ENCODE data around the gene C1GALT1C1L.
"Not testable (repeated sequence)": the region's sequence is repeated elsewhere in the genome, so short reads cannot be mapped to it uniquely, and the experiment has no call there.

C1GALT1C1L gene

DNA sequence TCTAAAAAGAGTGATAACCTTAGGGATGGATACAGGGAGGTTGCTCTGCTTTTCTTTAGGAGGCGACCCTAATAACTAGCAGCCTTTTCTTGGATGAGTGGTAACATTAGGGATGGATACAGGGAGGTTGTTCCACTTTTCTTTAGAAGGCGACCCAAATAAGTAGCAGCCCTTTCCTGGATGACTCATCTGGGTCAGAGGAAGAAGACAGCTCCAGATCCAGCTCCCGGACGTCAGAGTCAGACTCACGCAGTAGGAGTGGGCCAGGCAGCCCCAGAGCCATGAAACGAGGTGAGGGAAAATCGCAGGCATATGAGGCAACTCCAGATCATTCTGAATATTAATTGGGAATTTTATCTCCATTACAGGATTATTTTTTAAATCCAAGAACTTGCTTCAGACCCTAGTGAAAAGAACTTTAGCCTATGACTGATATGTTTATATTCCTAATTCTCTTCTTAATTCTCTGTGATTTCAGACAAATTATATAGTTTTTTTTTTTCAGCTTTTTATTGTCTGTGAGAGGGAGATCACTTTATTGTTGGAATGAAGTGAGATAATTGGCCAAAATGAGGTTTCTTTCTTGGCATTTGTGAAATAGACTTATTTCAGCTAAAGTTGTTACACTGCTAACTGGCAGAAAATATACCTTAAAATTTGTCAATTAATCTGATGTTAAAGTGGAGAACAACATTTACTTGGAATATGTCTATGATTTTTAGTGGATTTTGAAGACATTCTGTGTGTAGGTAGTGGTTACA, 31.2 kb upstream of the C1GALT1C1L start:
- no peaks in the 10 kb centered on the region for H3K27me3 ChIP-seq (ENCODE audit: control insufficient read depth, insufficient read depth, low read length)
- no peaks in the 10 kb centered on the region for H3K9me3 ChIP-seq (replicated peaks; ENCODE audit: low read length)
- no peak overlapping the region for H3K4me2 ChIP-seq (ENCODE audit: low read length)
- no peaks in the 10 kb centered on the region for H3K36me3 ChIP-seq (ENCODE audit: insufficient read depth, low read length)
- H3K9ac ChIP-seq (ENCODE audit: low read depth, low read length): no peak overlapping the region
- H3K4me1 ChIP-seq (ENCODE audit: control insufficient read depth, insufficient read depth, low read length): peaks cover 17% of the 10 kb centered on the region
- no peak overlapping the region for H3K4me3 ChIP-seq (ENCODE audit: low read length)

DNA sequence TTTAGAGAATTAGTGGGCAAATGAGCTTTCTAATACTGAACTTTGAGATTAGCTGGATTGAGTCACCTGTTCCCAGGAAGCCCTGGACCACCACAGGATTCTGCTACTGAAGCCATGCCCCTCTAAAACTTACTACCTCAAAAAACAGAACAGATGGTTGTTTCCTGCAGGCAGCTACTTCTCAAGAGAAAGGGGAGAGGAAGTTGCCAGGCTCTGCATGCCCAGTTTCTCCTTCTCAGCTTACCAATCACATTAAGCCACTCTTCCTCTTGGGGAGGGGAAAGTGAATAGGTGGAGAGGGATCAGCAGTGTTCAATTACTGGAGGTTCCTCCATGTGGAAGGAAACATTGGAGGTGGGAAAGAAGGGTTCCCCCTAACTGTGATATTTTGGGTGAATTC, 24.9 kb upstream of the C1GALT1C1L start:
- H3K9me3 ChIP-seq (replicated peaks; ENCODE audit: low read length): no peaks in the 10 kb centered on the region
- no peaks in the 10 kb centered on the region for H3K36me3 ChIP-seq (ENCODE audit: insufficient read depth, low read length)
- H3K4me2 ChIP-seq (ENCODE audit: low read length): no peak overlapping the region
- H3K4me1 ChIP-seq (ENCODE audit: control insufficient read depth, insufficient read depth, low read length): no peaks in the 10 kb centered on the region
- no peak overlapping the region for H3K9ac ChIP-seq (ENCODE audit: low read depth, low read length)
- no peaks in the 10 kb centered on the region for H3K27me3 ChIP-seq (ENCODE audit: control insufficient read depth, insufficient read depth, low read length)
- no peak overlapping the region for H3K4me3 ChIP-seq (ENCODE audit: low read length)

DNA sequence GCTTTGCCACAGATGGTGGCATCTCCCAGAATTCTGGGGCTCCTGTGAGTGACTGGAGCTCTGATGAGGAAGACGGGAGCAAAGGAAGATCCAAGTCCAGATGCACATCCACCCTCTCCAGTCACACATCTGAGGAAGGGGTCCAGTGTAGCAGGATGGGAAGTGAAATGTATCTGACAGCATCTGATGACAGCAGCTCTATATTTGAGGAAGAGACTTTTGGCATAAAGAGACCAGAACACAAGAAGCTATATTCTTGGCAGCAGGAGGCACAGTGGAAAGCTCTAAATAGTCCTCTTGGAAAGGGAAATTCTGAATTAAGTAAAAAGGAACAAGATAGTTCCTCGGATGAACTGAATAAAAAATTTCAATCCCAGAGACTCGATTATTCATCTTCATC, 23.5 kb upstream of the C1GALT1C1L start:
- Histone ChIP-seq H3K9ac (ENCODE audit: low read depth, low read length) (no peak overlapping the region), H3K4me1 (ENCODE audit: control insufficient read depth, insufficient read depth, low read length) (no peaks in the 10 kb centered on the region), H3K4me2 (ENCODE audit: low read length) (no peak overlapping the region), H3K27me3 (ENCODE audit: control insufficient read depth, insufficient read depth, low read length) (no peaks in the 10 kb centered on the region), H3K9me3 (replicated peaks; ENCODE audit: low read length) (no peaks in the 10 kb centered on the region), H3K4me3 (ENCODE audit: low read length) (no peak overlapping the region), H3K36me3 (ENCODE audit: insufficient read depth, low read length) (no peaks in the 10 kb centered on the region)

DNA sequence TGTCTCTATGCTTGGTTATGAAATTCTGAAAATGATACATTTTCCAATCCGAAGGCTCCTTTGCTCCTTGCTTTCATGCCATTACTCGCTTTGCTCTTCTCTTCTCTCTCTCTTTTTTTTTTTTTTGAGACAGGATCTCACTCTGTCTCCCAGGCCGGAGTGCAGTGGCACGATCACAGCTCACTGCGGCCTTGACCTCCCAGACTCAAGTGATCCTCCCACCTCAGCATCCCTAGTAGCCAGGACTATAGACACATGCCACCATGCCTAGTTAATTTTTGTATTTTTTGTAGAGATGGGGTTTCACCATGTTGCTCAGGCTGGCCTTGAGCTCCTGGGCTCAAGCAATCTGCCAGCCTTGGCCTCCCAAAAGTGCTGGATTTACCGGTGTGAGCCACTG, 21.9 kb upstream of the C1GALT1C1L start:
- H3K36me3 ChIP-seq (ENCODE audit: insufficient read depth, low read length); H3K9ac ChIP-seq (ENCODE audit: low read depth, low read length); H3K27me3 ChIP-seq (ENCODE audit: control insufficient read depth, insufficient read depth, low read length); H3K9me3 ChIP-seq (replicated peaks; ENCODE audit: low read length); H3K4me2 ChIP-seq (ENCODE audit: low read length); H3K4me1 ChIP-seq (ENCODE audit: control insufficient read depth, insufficient read depth, low read length); H3K4me3 ChIP-seq (ENCODE audit: low read length): not testable (repeated sequence)

DNA sequence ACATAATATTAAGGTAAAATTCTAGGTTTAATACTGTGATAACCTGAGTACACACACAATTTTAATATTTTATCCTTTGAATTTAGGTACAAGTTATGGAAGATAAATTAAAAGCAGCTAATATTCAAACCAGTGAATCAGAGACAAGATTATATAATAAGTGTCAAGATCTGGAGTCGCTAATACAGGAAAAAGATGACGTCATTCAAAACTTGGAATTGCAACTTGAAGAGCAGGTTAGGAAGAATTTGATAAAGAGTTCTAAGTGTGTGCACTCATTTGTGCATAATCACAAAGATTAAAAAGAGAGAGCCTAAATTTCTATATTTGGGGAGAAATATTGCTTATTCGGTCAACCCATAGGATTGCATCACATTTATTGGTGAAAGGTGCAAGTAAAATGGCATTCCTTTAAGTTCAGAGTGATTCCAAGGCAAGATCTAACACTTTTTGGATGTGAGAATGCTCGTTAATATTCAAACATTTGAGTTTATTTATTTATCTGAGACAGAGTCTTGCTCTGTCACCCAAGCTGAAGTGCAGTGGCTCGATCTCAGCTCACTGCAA, 16.3 kb upstream of the C1GALT1C1L start:
- Histone ChIP-seq H3K9me3 (replicated peaks; ENCODE audit: low read length) (no peaks in the 10 kb centered on the region), H3K4me1 (ENCODE audit: control insufficient read depth, insufficient read depth, low read length) (no peaks in the 10 kb centered on the region), H3K27me3 (ENCODE audit: control insufficient read depth, insufficient read depth, low read length) (peaks cover 10% of the 10 kb centered on the region), H3K36me3 (ENCODE audit: insufficient read depth, low read length) (no peaks in the 10 kb centered on the region), H3K9ac (ENCODE audit: low read depth, low read length) (no peak overlapping the region), H3K4me3 (ENCODE audit: low read length) (no peak overlapping the region), H3K4me2 (ENCODE audit: low read length) (no peak overlapping the region)

DNA sequence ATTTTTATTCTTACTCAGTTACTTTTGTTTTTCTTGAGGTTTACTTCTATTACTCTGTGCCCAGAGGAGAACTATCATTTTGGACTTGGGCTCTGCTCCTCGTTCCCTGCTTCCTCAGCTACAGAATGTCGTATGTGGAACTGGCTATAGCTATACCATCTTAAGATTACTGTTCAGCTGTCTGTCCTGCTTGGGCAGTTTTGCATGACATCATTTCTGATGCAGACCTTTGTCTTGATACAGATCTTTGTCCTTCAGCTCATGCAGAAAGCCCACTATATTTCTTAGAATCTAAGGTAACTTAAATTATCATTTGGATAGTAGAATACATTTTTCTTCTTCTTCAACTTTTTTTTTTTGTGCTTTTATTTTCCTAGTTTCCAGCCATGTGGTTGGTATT, 13.8 kb upstream of the C1GALT1C1L start:
- Histone ChIP-seq H3K9ac (ENCODE audit: low read depth, low read length) (no peak overlapping the region), H3K4me3 (ENCODE audit: low read length) (no peak overlapping the region), H3K4me1 (ENCODE audit: control insufficient read depth, insufficient read depth, low read length) (no peaks in the 10 kb centered on the region), H3K4me2 (ENCODE audit: low read length) (no peak overlapping the region), H3K27me3 (ENCODE audit: control insufficient read depth, insufficient read depth, low read length) (peaks cover 10% of the 10 kb centered on the region), H3K36me3 (ENCODE audit: insufficient read depth, low read length) (no peaks in the 10 kb centered on the region), H3K9me3 (replicated peaks; ENCODE audit: low read length) (no peaks in the 10 kb centered on the region)

DNA sequence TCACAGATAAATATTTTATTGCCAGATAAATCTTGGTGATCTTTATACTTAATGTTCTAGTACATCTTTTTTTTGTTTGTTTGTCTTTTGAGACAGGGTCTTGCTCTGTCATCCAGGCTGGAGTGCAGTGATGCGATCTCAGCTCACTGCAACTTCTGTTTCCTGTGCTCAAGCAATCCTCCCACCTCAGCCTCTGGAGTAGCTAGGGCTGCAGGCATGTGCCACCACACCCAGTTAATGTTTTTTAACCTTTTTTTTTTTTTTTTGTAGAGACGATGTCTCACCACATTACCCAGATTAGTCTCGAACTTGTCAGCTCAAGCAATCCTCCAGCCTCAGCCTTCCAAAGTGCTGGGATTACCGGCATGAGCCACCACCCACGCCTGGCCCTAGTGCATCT, 9.1 kb upstream of the C1GALT1C1L start:
- H3K9ac ChIP-seq (ENCODE audit: low read depth, low read length): no peak overlapping the region
- no peaks in the 10 kb centered on the region for H3K36me3 ChIP-seq (ENCODE audit: insufficient read depth, low read length)
- no peak overlapping the region for H3K4me2 ChIP-seq (ENCODE audit: low read length)
- no peaks in the 10 kb centered on the region for H3K9me3 ChIP-seq (replicated peaks; ENCODE audit: low read length)
- no peaks in the 10 kb centered on the region for H3K4me1 ChIP-seq (ENCODE audit: control insufficient read depth, insufficient read depth, low read length)
- H3K4me3 ChIP-seq (ENCODE audit: low read length): no peak overlapping the region
- peaks cover 8% of the 10 kb centered on the region for H3K27me3 ChIP-seq (ENCODE audit: control insufficient read depth, insufficient read depth, low read length)

DNA sequence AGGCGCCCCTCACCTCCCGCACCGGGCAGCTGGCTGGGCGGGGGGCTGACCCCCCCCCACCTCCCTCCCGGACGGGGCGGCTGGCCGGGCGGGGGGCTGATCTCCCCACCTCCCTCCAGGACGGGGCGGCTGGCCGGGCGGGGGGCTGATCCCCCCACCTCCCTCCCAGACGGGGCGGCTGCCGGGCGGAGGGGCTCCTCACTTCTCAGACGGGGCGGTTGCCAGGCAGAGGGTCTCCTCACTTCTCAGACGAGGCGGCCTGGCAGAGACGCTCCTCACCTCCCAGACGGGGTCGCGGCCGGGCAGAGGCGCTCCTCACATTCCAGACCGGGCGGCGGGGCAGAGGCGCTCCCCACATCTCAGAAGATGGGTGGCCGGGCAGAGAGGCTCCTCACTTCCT, 1.6 kb upstream of the C1GALT1C1L start:
- H3K27me3 ChIP-seq (ENCODE audit: control insufficient read depth, insufficient read depth, low read length); H3K9ac ChIP-seq (ENCODE audit: low read depth, low read length); H3K4me1 ChIP-seq (ENCODE audit: control insufficient read depth, insufficient read depth, low read length); H3K9me3 ChIP-seq (replicated peaks; ENCODE audit: low read length); H3K4me3 ChIP-seq (ENCODE audit: low read length); H3K36me3 ChIP-seq (ENCODE audit: insufficient read depth, low read length); H3K4me2 ChIP-seq (ENCODE audit: low read length): not testable (repeated sequence)

DNA sequence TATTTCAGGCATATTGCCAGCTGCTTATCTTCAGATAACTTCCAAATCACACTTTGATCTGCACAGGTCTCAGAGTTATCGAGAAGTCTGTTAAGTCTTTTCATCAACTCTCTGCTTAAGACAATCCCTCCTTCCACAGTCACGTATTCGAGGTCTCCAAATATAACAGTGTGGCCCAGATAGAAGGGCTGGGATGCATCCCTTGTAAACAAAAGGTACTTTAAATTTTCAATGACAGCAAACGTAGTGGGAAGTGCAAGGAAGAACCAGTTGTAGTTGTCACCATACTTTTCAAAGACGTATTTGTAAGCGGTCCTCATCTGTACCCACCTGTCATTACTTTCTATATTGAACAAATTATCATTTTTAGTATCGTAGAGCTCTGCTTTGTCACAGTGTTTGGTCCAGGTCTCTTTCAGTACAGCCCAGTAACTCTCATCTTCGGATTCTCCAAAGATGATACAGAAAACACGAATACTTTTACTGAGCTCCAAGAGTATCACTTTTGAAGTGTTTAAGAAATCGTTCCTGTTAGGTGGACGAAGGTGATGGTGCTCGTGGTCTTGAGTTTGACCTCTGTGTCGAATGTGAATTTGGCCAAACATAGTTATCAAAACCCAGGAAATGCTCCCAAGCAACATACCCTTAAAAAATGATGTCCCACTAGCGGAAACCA, 445 bp downstream of the C1GALT1C1L start:
- H3K4me2 ChIP-seq (ENCODE audit: low read length): peak overlapping the region; percentile 80
- no peaks in the 10 kb centered on the region for H3K36me3 ChIP-seq (ENCODE audit: insufficient read depth, low read length)
- peaks cover 7% of the 10 kb centered on the region for H3K4me1 ChIP-seq (ENCODE audit: control insufficient read depth, insufficient read depth, low read length)
- H3K4me3 ChIP-seq (ENCODE audit: low read length): peak overlapping the region; percentile 67
- H3K9ac ChIP-seq (ENCODE audit: low read depth, low read length): peak overlapping the region; percentile 38
- no peaks in the 10 kb centered on the region for H3K9me3 ChIP-seq (replicated peaks; ENCODE audit: low read length)
- no peaks in the 10 kb centered on the region for H3K27me3 ChIP-seq (ENCODE audit: control insufficient read depth, insufficient read depth, low read length)

DNA sequence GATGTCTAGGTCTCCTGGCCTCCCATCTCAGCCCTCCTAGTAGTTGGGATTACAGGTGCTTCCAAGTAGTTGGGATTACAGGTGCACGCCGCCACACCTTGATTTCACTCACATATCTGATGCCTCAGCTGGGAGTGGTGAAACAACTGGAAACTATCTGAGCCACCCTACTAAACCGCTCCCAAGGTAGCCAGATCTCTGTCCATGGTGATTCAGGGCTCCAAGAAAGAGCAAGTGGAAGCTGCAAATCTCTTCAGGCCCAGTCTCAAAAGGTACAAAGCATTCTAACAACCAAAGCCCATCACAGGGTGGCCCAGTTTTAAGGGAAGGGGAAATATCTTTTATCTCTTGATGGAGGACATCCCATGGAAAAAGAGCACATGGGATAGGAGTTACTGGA, 19.0 kb downstream of the C1GALT1C1L start:
- Histone ChIP-seq H3K9me3 (replicated peaks; ENCODE audit: low read length) (no peaks in the 10 kb centered on the region), H3K27me3 (ENCODE audit: control insufficient read depth, insufficient read depth, low read length) (peaks cover 8% of the 10 kb centered on the region), H3K4me1 (ENCODE audit: control insufficient read depth, insufficient read depth, low read length) (no peaks in the 10 kb centered on the region), H3K36me3 (ENCODE audit: insufficient read depth, low read length) (no peaks in the 10 kb centered on the region), H3K4me2 (ENCODE audit: low read length) (no peak overlapping the region), H3K4me3 (ENCODE audit: low read length) (no peak overlapping the region), H3K9ac (ENCODE audit: low read depth, low read length) (no peak overlapping the region)

DNA sequence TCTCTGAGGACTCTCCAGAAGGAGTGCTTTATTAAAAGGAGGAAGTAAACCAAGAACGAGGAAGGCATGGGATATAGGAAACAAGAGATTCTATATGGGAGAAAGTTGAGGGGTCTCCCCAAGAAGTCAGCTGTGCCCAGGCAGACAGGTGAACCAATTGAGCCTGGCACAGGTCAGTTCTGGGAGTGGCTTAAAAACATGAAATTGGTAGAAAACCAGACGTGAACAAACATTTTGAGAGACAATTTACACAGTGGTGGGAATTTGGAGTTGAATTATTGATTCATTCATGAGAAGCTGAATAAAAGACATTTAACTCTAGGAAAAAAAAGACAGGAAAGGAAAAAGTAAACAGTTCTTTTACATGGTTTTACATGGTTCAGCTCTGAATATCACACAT, 22.7 kb downstream of the C1GALT1C1L start:
- H3K36me3 ChIP-seq (ENCODE audit: insufficient read depth, low read length): no peaks in the 10 kb centered on the region
- no peaks in the 10 kb centered on the region for H3K9me3 ChIP-seq (replicated peaks; ENCODE audit: low read length)
- H3K4me1 ChIP-seq (ENCODE audit: control insufficient read depth, insufficient read depth, low read length): no peaks in the 10 kb centered on the region
- H3K9ac ChIP-seq (ENCODE audit: low read depth, low read length): no peak overlapping the region
- H3K27me3 ChIP-seq (ENCODE audit: control insufficient read depth, insufficient read depth, low read length): peaks cover 11% of the 10 kb centered on the region
- H3K4me3 ChIP-seq (ENCODE audit: low read length): no peak overlapping the region
- H3K4me2 ChIP-seq (ENCODE audit: low read length): no peak overlapping the region
